HL-60 (cell line): ENCODE data around the gene GMDS.

Source experiments
- CTCF ChIP-seq: IDR thresholded peaks from one replicate; pipeline ENCODE4 v1.5.1; 2011; ENCODE audit warnings: low read length, control low read depth, inconsistent platforms; ENCODE audit not compliant: insufficient read depth
- GABPA ChIP-seq: IDR thresholded peaks from 2 replicates; pipeline ENCODE4 v1.6.1; 2012; ENCODE audit warnings: low read depth
- POLR2AphosphoS5 ChIP-seq: IDR thresholded peaks from 2 replicates; pipeline ENCODE4 v1.6.1; 2012; ENCODE audit warnings: low read depth
- REST ChIP-seq: IDR thresholded peaks from 2 replicates; pipeline ENCODE4 v1.6.1; 2012; ENCODE audit warnings: low read depth; ENCODE audit not compliant: insufficient replicate concordance

DNA sequence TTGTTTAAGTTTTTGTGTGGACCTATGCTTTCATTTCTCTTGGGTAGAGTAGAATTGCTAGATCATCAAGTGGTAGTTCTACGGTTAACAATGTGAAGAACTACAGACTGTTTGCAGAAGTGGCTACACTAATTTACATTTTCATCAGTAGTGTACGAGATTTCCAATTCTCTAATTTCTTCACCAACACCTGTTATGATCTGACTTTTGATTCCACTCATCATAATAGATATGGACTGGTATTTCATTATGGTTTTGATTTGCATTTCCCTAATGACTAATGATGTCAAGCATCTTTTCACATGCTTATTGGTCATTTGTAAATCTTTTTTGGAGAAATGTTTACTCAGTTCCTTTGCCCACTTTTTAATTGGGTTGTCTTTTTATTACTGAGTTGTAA lies 244.4 kb downstream of the GMDS start:
- TF ChIP-seq REST: no peak
- no peak for TF ChIP-seq CTCF
- no peak for TF ChIP-seq GABPA
- TF ChIP-seq POLR2AphosphoS5: no peak
